Measurements from ENCODE around the gene LAMC2. TPM values are rescaled to one million over a fixed set of nuclear protein-coding genes. Genes with fewer than 3 reads are reported as not detected.
A peak's percentile ranks its signal among the peaks of the same experiment; 100 is the strongest.

LAMC2 gene
- total RNA-seq, 1 donor from 2014 or later = 13.9 TPM

- Histone ChIP-seq H3K9me3 (ENCODE audit: insufficient read depth, low read depth, low read length) (no peaks in the 10 kb centered on the region), H3K9ac (ENCODE audit: low read length) (peak overlapping the region; percentile 35), H3K36me3 (ENCODE audit: insufficient read depth, low read length) (no peaks in the 10 kb centered on the region), H3K4me1 (ENCODE audit: insufficient read depth, low read length) (peaks cover 24% of the 10 kb centered on the region), H3K4me2 (ENCODE audit: low read length) (peak overlapping the region; percentile 63), H2AFZ (ENCODE audit: low read depth, low read length) (peak overlapping the region; percentile 11), H3K79me2 (ENCODE audit: insufficient read depth, low read length) (no peaks in the 10 kb centered on the region), H3K27me3 (ENCODE audit: insufficient read depth, low read length) (no peaks in the 10 kb centered on the region), H3K27ac (ENCODE audit: low read depth, low read length) (peak overlapping the region; percentile 52), H3K4me3 (ENCODE audit: insufficient read depth, low read depth, low read length) (no peak overlapping the region), H4K20me1 (ENCODE audit: insufficient read depth, low read length) (no peaks in the 10 kb centered on the region)
- Mint-ChIP-seq H3K4me3 (ENCODE audit: unreplicated experiment) (no peak overlapping the region), H3K27me3 (ENCODE audit: low read depth, unreplicated experiment) (peaks cover 6% of the 10 kb centered on the region), H3K4me1 (ENCODE audit: low read depth, unreplicated experiment) (peaks cover 13% of the 10 kb centered on the region), H3K36me3 (ENCODE audit: low read depth, unreplicated experiment) (peaks cover 2% of the 10 kb centered on the region), H3K9me3 (ENCODE audit: unreplicated experiment) (no peaks in the 10 kb centered on the region), H3K27ac (ENCODE audit: unreplicated experiment) (peak overlapping the region; percentile 86)
- no peak for TF ChIP-seq EZH2 (IDR thresholded peaks at IDR 0.05; ENCODE audit: insufficient read depth, low read length)
- FAIRE-seq (no peak), DNase-seq (ENCODE audit: low read depth) (peak; percentile 45)
Observed at GRCh38 chr1:183291216-183291762, 105.2 kb downstream of the LAMC2 start.

- H3K9me3 Mint-ChIP-seq (ENCODE audit: unreplicated experiment) = no peaks in the 10 kb centered on the region
- peaks cover 13% of the 10 kb centered on the region for H3K4me1 Mint-ChIP-seq (ENCODE audit: low read depth, unreplicated experiment)
- Histone ChIP-seq H4K20me1 (ENCODE audit: insufficient read depth, low read length) (no peaks in the 10 kb centered on the region), H2AFZ (ENCODE audit: low read depth, low read length) (peak overlapping the region; percentile 11), H3K79me2 (ENCODE audit: insufficient read depth, low read length) (no peaks in the 10 kb centered on the region), H3K4me3 (ENCODE audit: insufficient read depth, low read depth, low read length) (no peak overlapping the region), H3K27ac (ENCODE audit: low read depth, low read length) (peak overlapping the region; percentile 52), H3K36me3 (ENCODE audit: insufficient read depth, low read length) (no peaks in the 10 kb centered on the region), H3K9me3 (ENCODE audit: insufficient read depth, low read depth, low read length) (no peaks in the 10 kb centered on the region), H3K4me1 (ENCODE audit: insufficient read depth, low read length) (peaks cover 22% of the 10 kb centered on the region), H3K4me2 (ENCODE audit: low read length) (peak overlapping the region; percentile 63), H3K27me3 (ENCODE audit: insufficient read depth, low read length) (no peaks in the 10 kb centered on the region), H3K9ac (ENCODE audit: low read length) (peak overlapping the region; percentile 35)
- H3K36me3 Mint-ChIP-seq (ENCODE audit: low read depth, unreplicated experiment) = no peaks in the 10 kb centered on the region
- TF ChIP-seq CTCF (IDR thresholded peaks at IDR 0.05; ENCODE audit: insufficient read depth, low read depth, low read length) (no peak), EZH2 (IDR thresholded peaks at IDR 0.05; ENCODE audit: insufficient read depth, low read length) (no peak)
- DNase-seq (ENCODE audit: low read depth) (peak; percentile 90), FAIRE-seq (peak; percentile 74)
- peak overlapping the region; percentile 86 for H3K27ac Mint-ChIP-seq (ENCODE audit: unreplicated experiment)
- no peak overlapping the region for H3K4me3 Mint-ChIP-seq (ENCODE audit: unreplicated experiment)
- H3K27me3 Mint-ChIP-seq (ENCODE audit: low read depth, unreplicated experiment) = peaks cover 4% of the 10 kb centered on the region
Observed at GRCh38 chr1:183291802-183292514, 105.9 kb downstream of the LAMC2 start.

- H3K4me3 Mint-ChIP-seq (ENCODE audit: unreplicated experiment) = no peak overlapping the region
- no peak for FAIRE-seq
- H3K27ac Mint-ChIP-seq (ENCODE audit: unreplicated experiment) = no peak overlapping the region
- H3K79me2 ChIP-seq (ENCODE audit: insufficient read depth, low read length) = no peaks in the 10 kb centered on the region
- no peaks in the 10 kb centered on the region for H3K36me3 Mint-ChIP-seq (ENCODE audit: low read depth, unreplicated experiment)
- H3K9me3 Mint-ChIP-seq (ENCODE audit: unreplicated experiment) = no peaks in the 10 kb centered on the region
- H2AFZ ChIP-seq (ENCODE audit: low read depth, low read length) = no peak overlapping the region
- H3K27ac ChIP-seq (ENCODE audit: low read depth, low read length) = no peak overlapping the region
- peaks cover 13% of the 10 kb centered on the region for H3K4me1 ChIP-seq (ENCODE audit: insufficient read depth, low read length)
- H3K4me2 ChIP-seq (ENCODE audit: low read length) = no peak overlapping the region
- H3K36me3 ChIP-seq (ENCODE audit: insufficient read depth, low read length) = no peaks in the 10 kb centered on the region
- H3K27me3 Mint-ChIP-seq (ENCODE audit: low read depth, unreplicated experiment) = peaks cover 5% of the 10 kb centered on the region
- H4K20me1 ChIP-seq (ENCODE audit: insufficient read depth, low read length) = no peaks in the 10 kb centered on the region
- H3K4me3 ChIP-seq (ENCODE audit: insufficient read depth, low read depth, low read length) = no peak overlapping the region
- TF ChIP-seq CTCF (IDR thresholded peaks at IDR 0.05; ENCODE audit: insufficient read depth, low read depth, low read length) = no peak
- TF ChIP-seq EZH2 (IDR thresholded peaks at IDR 0.05; ENCODE audit: insufficient read depth, low read length) = no peak
- H3K4me1 Mint-ChIP-seq (ENCODE audit: low read depth, unreplicated experiment) = peaks cover 13% of the 10 kb centered on the region
- DNase-seq (ENCODE audit: low read depth) = no peak
- H3K9me3 ChIP-seq (ENCODE audit: insufficient read depth, low read depth, low read length) = no peaks in the 10 kb centered on the region
- no peak overlapping the region for H3K9ac ChIP-seq (ENCODE audit: low read length)
- no peaks in the 10 kb centered on the region for H3K27me3 ChIP-seq (ENCODE audit: insufficient read depth, low read length)
Observed at GRCh38 chr1:183293241-183293640, 107.2 kb downstream of the LAMC2 start.
